ENCODE measurements around the gene SMYD3. TPM values are rescaled to one million over a fixed set of nuclear protein-coding genes. Genes with fewer than 3 reads are reported as not detected.
"Not testable (repeated sequence)": the region's sequence is repeated elsewhere in the genome, so short reads cannot be mapped to it uniquely, and the experiment has no call there.

SMYD3 gene
- total RNA-seq, 1 donor from 2014 or later, result 24.2 TPM

DNA sequence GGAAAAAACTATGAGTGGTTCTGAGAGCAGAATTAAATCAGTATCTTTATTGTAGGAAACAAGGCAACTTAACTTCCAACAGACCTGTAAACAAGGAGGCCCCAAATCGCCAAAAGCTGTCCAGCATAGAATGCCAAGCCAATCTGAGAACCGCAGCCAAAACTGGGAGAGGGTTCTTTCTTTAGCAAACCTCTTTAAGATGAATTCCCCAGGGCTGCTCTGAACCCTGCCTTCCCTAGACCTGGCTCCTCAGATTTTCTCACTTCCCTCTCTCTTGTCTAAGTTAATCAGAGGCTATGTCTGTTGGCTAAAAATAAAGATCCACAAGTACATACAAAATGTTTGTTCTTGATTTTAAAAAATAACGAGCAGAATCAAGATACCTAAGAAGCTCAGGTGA lies 141.4 kb downstream of the SMYD3 start:
- Mint-ChIP-seq H3K4me3 (no peak overlapping the region), H3K27ac (ENCODE audit: unreplicated experiment) (peak overlapping the region; percentile 48), H3K9me3 (peaks cover 4% of the 10 kb centered on the region), H3K4me1 (no peaks in the 10 kb centered on the region), H3K36me3 (ENCODE audit: low read depth) (peaks cover 13% of the 10 kb centered on the region), H3K27me3 (ENCODE audit: low read depth) (no peaks in the 10 kb centered on the region)
- TF ChIP-seq CTCF (conservative IDR thresholded peaks at IDR 0.05), result no peak
- DNase-seq (ENCODE audit: low read depth, low spot score), result no peak

GRCh38 chr1:246364415-246364941 lies 142.6 kb downstream of the SMYD3 start:
- H3K27me3 Mint-ChIP-seq (ENCODE audit: low read depth), result no peaks in the 10 kb centered on the region
- no peak for DNase-seq (ENCODE audit: low read depth, low spot score)
- no peak overlapping the region for H3K27ac Mint-ChIP-seq (ENCODE audit: unreplicated experiment)
- H3K4me1 Mint-ChIP-seq, result no peaks in the 10 kb centered on the region
- H3K4me3 Mint-ChIP-seq, result no peak overlapping the region
- TF ChIP-seq CTCF (conservative IDR thresholded peaks at IDR 0.05), result no peak
- H3K9me3 Mint-ChIP-seq, result peaks cover 9% of the 10 kb centered on the region
- peaks cover 21% of the 10 kb centered on the region for H3K36me3 Mint-ChIP-seq (ENCODE audit: low read depth)

- H3K27ac Mint-ChIP-seq (ENCODE audit: unreplicated experiment); H3K4me1 Mint-ChIP-seq; H3K4me3 Mint-ChIP-seq; DNase-seq (ENCODE audit: low read depth, low spot score); H3K27me3 Mint-ChIP-seq (ENCODE audit: low read depth): not testable (repeated sequence)
- Mint-ChIP-seq H3K9me3 (peaks cover 16% of the 10 kb centered on the region), H3K36me3 (ENCODE audit: low read depth) (peaks cover 25% of the 10 kb centered on the region)
These were observed 150.0 kb downstream of the SMYD3 start for GRCh38 chr1:246357014-246357598.

DNA sequence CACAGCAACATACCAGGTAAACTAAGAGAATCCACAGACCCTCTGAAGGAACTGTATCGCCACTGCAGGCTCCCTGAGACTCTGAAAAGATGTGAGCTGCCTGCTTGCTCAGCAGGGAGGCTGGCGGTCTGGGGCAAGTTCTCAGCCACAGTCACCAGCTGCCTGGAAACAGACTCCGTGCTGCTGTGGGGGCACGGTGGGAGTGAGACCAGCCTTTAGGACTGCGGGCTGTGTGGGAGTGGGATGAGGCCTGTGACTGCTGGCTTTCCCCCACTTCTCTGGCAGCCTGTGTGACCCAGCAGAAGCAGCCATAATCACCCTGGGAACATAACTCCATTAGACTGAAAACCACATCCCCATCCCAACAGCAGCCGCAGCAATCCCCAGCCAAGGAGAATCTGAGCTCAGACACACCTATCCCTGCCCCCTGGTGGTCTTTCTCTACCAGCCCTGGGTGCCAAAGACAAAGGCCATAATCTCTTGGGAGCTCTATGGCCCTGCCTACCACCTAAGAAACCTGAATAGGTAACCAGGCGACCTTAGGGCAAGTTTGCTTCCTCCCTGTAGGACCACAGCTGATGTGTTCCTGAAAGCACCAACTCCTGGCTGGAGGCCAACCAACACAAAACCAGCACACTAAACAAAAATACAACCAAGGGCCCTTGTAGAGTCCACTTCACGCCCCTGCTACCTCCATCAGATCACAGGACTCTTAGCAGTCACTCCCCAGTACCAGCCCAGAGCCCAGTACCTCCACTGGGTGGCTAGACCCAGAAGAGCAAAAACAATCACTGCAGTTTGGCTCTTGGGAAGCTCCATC lies 151.5 kb downstream of the SMYD3 start:
- DNase-seq (ENCODE audit: low read depth, low spot score), result no peak
- peak overlapping the region; percentile 67 for H3K27ac Mint-ChIP-seq (ENCODE audit: unreplicated experiment)
- H3K27me3 Mint-ChIP-seq (ENCODE audit: low read depth), result no peaks in the 10 kb centered on the region
- peaks cover 12% of the 10 kb centered on the region for H3K9me3 Mint-ChIP-seq
- no peak overlapping the region for H3K4me3 Mint-ChIP-seq
- peaks cover 5% of the 10 kb centered on the region for H3K4me1 Mint-ChIP-seq
- TF ChIP-seq CTCF (conservative IDR thresholded peaks at IDR 0.05), result no peak
- H3K36me3 Mint-ChIP-seq (ENCODE audit: low read depth), result peaks cover 15% of the 10 kb centered on the region

DNA sequence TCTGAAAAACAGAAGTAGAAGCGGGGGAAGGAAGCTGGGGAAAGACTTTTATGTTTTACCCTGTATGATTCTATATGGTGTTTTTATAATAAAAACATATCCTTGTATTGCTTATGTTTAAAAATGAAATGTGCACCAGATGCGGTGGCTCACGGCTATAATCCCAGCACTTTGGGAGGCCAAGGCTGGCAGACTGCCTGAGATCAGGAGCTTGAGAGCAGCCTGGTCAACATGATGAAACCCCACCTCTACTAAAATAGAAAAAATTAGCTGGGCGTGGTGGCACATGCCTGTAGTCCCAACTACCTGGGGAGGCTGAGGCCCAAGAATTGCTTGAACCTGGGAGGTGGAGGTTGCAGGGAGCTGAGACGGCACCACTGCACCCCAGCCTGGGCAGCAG lies 155.4 kb downstream of the SMYD3 start:
- no peak for TF ChIP-seq CTCF (conservative IDR thresholded peaks at IDR 0.05)
- Mint-ChIP-seq H3K27me3 (ENCODE audit: low read depth) (no peaks in the 10 kb centered on the region), H3K9me3 (no peaks in the 10 kb centered on the region), H3K27ac (ENCODE audit: unreplicated experiment) (no peak overlapping the region), H3K36me3 (ENCODE audit: low read depth) (no peaks in the 10 kb centered on the region), H3K4me1 (peaks cover 5% of the 10 kb centered on the region), H3K4me3 (no peak overlapping the region)
- DNase-seq (ENCODE audit: low read depth, low spot score), result no peak

GRCh38 chr1:246350745-246351144 lies 156.3 kb downstream of the SMYD3 start:
- no peak overlapping the region for H3K27ac Mint-ChIP-seq (ENCODE audit: unreplicated experiment)
- H3K9me3 Mint-ChIP-seq, result no peaks in the 10 kb centered on the region
- no peak for TF ChIP-seq CTCF (conservative IDR thresholded peaks at IDR 0.05)
- DNase-seq (ENCODE audit: low read depth, low spot score), result no peak
- peaks cover 5% of the 10 kb centered on the region for H3K4me1 Mint-ChIP-seq
- H3K27me3 Mint-ChIP-seq (ENCODE audit: low read depth), result no peaks in the 10 kb centered on the region
- H3K36me3 Mint-ChIP-seq (ENCODE audit: low read depth), result no peaks in the 10 kb centered on the region
- H3K4me3 Mint-ChIP-seq, result no peak overlapping the region
